ACC112 (cell line): ENCODE results near the gene PELI3.
"Not testable (repeated sequence)": the region's sequence is repeated elsewhere in the genome, so short reads cannot be mapped to it uniquely, and the experiment has no call there.

Experiments
- H2AFZ ChIP-seq: fragments of 200-600 bp; sonication (generic); one replicate; pipeline ENCODE4 v1.6.0; 2017; ENCODE audit warnings: antibody characterized with exemption, low read length; ENCODE audit not compliant: unreplicated experiment
- H3K27ac ChIP-seq: fragments of 200-600 bp; sonication (generic); 2 replicates; pipeline ENCODE4 v1.5.1; 2014; ENCODE audit warnings: low read depth, mild to moderate bottlenecking, antibody characterized with exemption, low read length, moderate library complexity
- H3K27me3 ChIP-seq: fragments of 200-600 bp; sonication (generic); 2 replicates; pipeline ENCODE4 v1.6.1; 2014; ENCODE audit warnings: mild to moderate bottlenecking, antibody characterized with exemption, low read length, moderate library complexity, mixed read lengths; ENCODE audit not compliant: insufficient read depth
- H3K36me3 ChIP-seq: fragments of 200-600 bp; sonication (generic); 2 replicates; pipeline ENCODE4 v1.6.1; 2016; ENCODE audit warnings: mild to moderate bottlenecking, antibody characterized with exemption, low read length, moderate library complexity, mixed read lengths; ENCODE audit not compliant: insufficient read depth
- H3K4me1 ChIP-seq: fragments of 200-600 bp; sonication (generic); one replicate; pipeline ENCODE4 v1.6.1; 2016; ENCODE audit warnings: low read length, mixed read lengths; ENCODE audit not compliant: insufficient read depth, unreplicated experiment, control insufficient read depth
- H3K4me3 ChIP-seq: fragments of 200-600 bp; sonication (generic); 2 replicates; pipeline ENCODE4 v1.5.1; 2014; ENCODE audit warnings: mild to moderate bottlenecking, low read depth, low read length
- H3K79me2 ChIP-seq: fragments of 200-600 bp; sonication (generic); one replicate; pipeline ENCODE4 v1.6.0; 2016; ENCODE audit warnings: low read length; ENCODE audit not compliant: control insufficient read depth, unreplicated experiment, insufficient read depth

PELI3 gene

DNA sequence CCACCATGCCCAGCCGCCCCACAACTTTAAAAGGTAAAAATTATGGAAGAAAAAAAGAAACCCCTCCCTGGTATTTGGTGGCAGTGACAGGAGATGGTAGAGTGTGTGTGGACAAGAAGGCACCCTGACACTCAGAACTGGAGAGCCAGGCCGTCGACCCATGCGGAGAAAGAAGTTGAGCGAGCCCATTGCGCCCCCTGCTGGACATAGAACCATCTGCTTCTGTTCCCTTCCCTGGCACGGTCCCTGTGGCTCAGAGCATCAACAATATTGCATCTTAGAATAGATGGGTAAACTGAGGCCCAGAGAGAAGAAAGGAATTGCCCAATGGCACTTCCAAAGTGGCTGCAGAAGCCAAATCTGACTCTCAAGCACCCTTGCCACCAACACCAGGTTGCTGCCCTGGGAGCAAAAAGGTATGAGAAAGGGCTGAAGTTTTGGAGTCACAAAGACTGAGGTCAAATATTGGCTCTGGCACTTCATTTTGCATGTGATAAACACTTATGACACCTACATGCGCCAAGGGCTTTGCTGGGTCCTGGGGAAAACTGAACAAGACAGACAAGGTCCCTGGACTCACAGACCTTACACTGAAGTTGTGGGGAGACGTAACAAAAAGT, 36.6 kb upstream of the PELI3 start:
- H3K79me2 ChIP-seq, result no peaks in the 10 kb centered on the region
- no peak overlapping the region for H3K27ac ChIP-seq
- no peaks in the 10 kb centered on the region for H3K4me1 ChIP-seq

GRCh38 chr11:66431287-66431686, 35.4 kb upstream of the PELI3 start:
- not testable (repeated sequence) for H3K79me2 ChIP-seq, H3K27ac ChIP-seq, H2AFZ ChIP-seq, H3K36me3 ChIP-seq, H3K27me3 ChIP-seq, H3K4me3 ChIP-seq, H3K4me1 ChIP-seq

More for the DNA sequence above, 36.6 kb upstream of the PELI3 start:
- H2AFZ ChIP-seq, result no peak overlapping the region
- H3K36me3 ChIP-seq, result peaks cover 2% of the 10 kb centered on the region; the same call in 1 of the 2 replicates
- 0 out of 2 replicates have a peak, but pooled peaks cover 1% of the 10 kb centered on the region for H3K27me3 ChIP-seq
- no peak overlapping the region for H3K4me3 ChIP-seq

- not testable (repeated sequence) for H2AFZ ChIP-seq, H3K4me3 ChIP-seq, H3K4me1 ChIP-seq, H3K27me3 ChIP-seq, H3K27ac ChIP-seq, H3K36me3 ChIP-seq, H3K79me2 ChIP-seq
These were observed 34.8 kb upstream of the PELI3 start for GRCh38 chr11:66431871-66432329.

DNA sequence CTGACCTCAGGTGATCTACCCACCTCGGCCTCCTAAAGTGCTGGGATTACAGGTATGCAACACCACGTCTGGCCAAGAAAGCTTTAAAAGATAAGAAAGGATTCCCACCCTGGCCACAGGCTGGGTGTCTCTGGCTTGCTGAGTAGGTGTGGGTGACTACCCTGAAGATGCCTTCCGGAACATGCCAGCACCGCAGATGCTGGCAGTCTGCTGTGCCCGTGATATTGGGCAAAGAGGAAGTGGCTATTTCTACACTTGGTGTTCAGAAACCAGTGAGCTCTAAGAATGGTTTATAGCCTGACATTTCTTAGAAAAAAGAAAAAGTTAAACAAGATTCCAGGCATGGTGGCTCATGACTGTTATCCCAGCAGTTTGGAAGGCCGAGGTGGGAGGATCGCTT, 34.1 kb upstream of the PELI3 start:
- H3K27ac ChIP-seq, result no peak overlapping the region
- no peak overlapping the region for H3K4me3 ChIP-seq
- H3K36me3 ChIP-seq, result peaks cover 8% of the 10 kb centered on the region; the same call in 1 of the 2 replicates
- no peaks in the 10 kb centered on the region for H3K4me1 ChIP-seq
- no peak overlapping the region for H2AFZ ChIP-seq
- no peaks in the 10 kb centered on the region for H3K79me2 ChIP-seq
- no peaks in the 10 kb centered on the region for H3K27me3 ChIP-seq

GRCh38 chr11:66437979-66438503, 28.7 kb upstream of the PELI3 start:
- no peaks in the 10 kb centered on the region for H3K27me3 ChIP-seq

GRCh38 chr11:66438504-66439466, 27.9 kb upstream of the PELI3 start, which contains the start of gene MRPL11:
Gene MRPL11 (minus strand): TSS chr11:66438848. CDS start chr11:66438754, 94 bp downstream.
- H3K79me2 ChIP-seq, result no peaks in the 10 kb centered on the region
- peaks cover 8% of the 10 kb centered on the region; the same call in 1 of the 2 replicates for H3K36me3 ChIP-seq

More at GRCh38 chr11:66437979-66438503, 28.7 kb upstream of the PELI3 start:
- peak overlapping the region; percentile 63; the same call in 1 of the 2 replicates for H3K27ac ChIP-seq
- peak overlapping the region; percentile 92 for H2AFZ ChIP-seq
- H3K36me3 ChIP-seq, result peaks cover 8% of the 10 kb centered on the region; the same call in 1 of the 2 replicates
- no peaks in the 10 kb centered on the region for H3K79me2 ChIP-seq
- peak overlapping the region; percentile 87 for H3K4me3 ChIP-seq
- H3K4me1 ChIP-seq, result peaks cover 4% of the 10 kb centered on the region

GRCh38 chr11:66440101-66440939, 26.4 kb upstream of the PELI3 start:
- not testable (repeated sequence) for H3K36me3 ChIP-seq, H2AFZ ChIP-seq, H3K27ac ChIP-seq, H3K4me3 ChIP-seq, H3K79me2 ChIP-seq, H3K27me3 ChIP-seq
- peaks cover 15% of the 10 kb centered on the region for H3K4me1 ChIP-seq

More at GRCh38 chr11:66438504-66439466, 27.9 kb upstream of the PELI3 start, which contains the start of gene MRPL11:
- Histone ChIP-seq H2AFZ (peak within 1 kb of the TSS; percentile 92), H3K4me3 (peak within 1 kb of the TSS; percentile 87), H3K27ac (peak within 1 kb of the TSS; percentile 63), H3K4me1 (peaks cover 9% of the 10 kb centered on the region), H3K27me3 (no peaks in the 10 kb centered on the region)

DNA sequence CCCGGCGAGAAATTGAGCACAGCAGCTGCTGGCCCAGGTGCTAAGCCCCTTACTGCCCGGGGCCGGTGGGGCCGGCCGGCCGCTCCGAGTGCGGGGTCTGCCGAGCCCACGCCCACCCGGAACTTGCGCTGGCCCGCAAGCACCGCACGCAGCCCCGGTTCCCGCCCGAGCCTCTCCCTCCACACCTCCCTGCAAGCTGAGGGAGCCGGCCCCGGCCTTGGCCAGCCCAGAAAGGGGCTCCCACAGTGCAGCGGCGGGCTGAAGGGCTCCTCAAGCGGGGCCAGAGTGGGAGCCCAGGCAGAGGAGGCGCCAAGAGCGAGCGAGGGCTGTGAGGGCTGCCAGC, 25.8 kb upstream of the PELI3 start:
- not testable (repeated sequence) for H3K27ac ChIP-seq
- peaks cover 15% of the 10 kb centered on the region for H3K4me1 ChIP-seq

DNA sequence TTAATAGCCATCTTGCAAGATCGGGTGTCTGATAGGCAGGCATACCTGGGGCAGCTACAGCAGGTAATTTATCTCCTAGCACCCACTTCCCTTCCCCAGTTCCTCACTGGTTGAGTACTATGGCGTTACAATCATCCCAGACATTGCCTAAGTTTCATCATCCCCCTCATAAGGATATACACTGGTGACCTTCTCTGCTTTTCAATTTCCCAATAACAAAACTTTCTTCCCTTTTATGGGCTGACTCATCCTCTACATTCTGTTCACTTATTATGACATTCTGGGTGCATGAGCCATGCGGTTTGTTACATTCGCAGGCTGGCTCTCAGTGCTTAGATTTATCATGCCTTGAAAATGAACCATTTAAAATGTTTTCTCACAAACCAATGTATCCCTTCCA, 23.1 kb upstream of the PELI3 start:
- no peak overlapping the region for H3K4me3 ChIP-seq
- no peaks in the 10 kb centered on the region for H3K79me2 ChIP-seq
- H3K27me3 ChIP-seq, result peaks cover 10% of the 10 kb centered on the region
- H3K27ac ChIP-seq, result peak overlapping the region; percentile 89
- no peak overlapping the region for H2AFZ ChIP-seq
- H3K36me3 ChIP-seq, result no peaks in the 10 kb centered on the region
- H3K4me1 ChIP-seq, result peaks cover 12% of the 10 kb centered on the region

More for the DNA sequence above, 25.8 kb upstream of the PELI3 start:
- H3K79me2 ChIP-seq, H2AFZ ChIP-seq, H3K36me3 ChIP-seq, H3K27me3 ChIP-seq, H3K4me3 ChIP-seq: not testable (repeated sequence)

DNA sequence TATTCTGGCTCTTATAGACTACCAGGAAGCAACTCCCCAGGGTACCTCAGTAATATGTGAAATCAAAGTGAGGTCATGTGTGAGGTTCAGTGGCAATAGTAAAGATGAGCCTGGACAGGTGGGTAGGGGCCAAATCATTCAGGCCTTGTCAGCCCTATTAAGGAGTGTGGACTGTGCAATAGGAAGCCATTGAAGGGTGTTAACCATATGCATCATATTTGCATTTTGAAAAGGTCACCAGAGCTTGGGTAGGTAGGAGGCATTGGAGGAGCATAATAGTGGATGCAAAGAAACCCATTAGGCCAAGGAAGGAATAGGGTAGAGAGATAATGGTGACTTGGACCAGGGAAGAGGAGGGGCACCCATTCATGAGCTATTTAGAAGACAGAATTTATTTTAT, 19.7 kb upstream of the PELI3 start:
- Histone ChIP-seq H3K27ac (no peak overlapping the region), H2AFZ (no peak overlapping the region)

More for the DNA sequence above, 19.7 kb upstream of the PELI3 start:
- H3K36me3 ChIP-seq, result no peaks in the 10 kb centered on the region
- H3K4me3 ChIP-seq, result no peak overlapping the region
- H3K27me3 ChIP-seq, result peaks cover 34% of the 10 kb centered on the region
- no peaks in the 10 kb centered on the region for H3K79me2 ChIP-seq
- H3K4me1 ChIP-seq, result peaks cover 12% of the 10 kb centered on the region
